ENCODE data around the gene DLGAP4. TPM values are rescaled to one million over a fixed set of nuclear protein-coding genes. Genes with fewer than 3 reads are reported as not detected.

DLGAP4 gene
- total and polyA plus RNA-seq, 2 of the 13 experiments (the other 11 are each of a cell fraction or from before 2014, with no cell fraction given), result 15.2 to 26.7 TPM

DNA sequence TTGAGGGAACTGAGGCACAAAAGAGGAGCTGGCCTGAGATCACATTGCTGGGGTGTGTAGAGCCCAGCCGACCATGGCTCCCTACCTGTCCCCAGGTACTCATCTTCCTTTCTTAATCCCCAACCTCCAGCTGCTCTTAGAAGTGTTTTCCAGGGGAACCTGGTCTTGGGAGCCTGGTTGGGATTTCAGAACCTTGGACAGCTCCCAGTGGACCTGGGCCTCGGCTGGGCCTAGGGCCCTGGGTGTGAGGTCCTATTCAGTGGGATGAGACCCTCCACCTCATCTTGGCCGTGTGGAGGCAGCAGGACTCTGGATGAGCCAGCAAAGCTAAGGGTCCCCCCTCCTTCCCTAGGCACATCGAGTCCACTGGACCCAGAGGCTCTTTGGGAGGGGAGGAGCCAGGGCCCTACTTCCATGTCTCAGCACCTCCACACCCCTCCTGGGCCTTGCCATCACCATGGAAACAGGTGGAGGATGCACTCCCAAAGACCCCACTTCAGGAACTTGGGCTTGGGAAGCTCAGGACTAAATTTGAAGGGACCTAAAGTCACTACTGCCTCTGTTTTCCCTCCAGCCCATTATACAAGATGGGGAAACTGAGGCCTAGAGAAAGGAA lies 38.5 kb downstream of the DLGAP4 start (continued):
- peak; percentile 92; the same call in 1 of the 2 replicates for TF ChIP-seq MEIS2 (CRISPR knock-in tag; IDR thresholded peaks at IDR 0.05)
- TF ChIP-seq SOX13 (IDR thresholded peaks at IDR 0.05), result no peak
- TF ChIP-seq SOX13 (CRISPR knock-in tag; conservative IDR thresholded peaks at IDR 0.05 in 1 of 2, IDR thresholded peaks at IDR 0.05 in 1 of 2), result peak in 1 of 2 experiments; percentile 67; a peak in 2 of 4 replicates
- TF ChIP-seq, protein P1, sequence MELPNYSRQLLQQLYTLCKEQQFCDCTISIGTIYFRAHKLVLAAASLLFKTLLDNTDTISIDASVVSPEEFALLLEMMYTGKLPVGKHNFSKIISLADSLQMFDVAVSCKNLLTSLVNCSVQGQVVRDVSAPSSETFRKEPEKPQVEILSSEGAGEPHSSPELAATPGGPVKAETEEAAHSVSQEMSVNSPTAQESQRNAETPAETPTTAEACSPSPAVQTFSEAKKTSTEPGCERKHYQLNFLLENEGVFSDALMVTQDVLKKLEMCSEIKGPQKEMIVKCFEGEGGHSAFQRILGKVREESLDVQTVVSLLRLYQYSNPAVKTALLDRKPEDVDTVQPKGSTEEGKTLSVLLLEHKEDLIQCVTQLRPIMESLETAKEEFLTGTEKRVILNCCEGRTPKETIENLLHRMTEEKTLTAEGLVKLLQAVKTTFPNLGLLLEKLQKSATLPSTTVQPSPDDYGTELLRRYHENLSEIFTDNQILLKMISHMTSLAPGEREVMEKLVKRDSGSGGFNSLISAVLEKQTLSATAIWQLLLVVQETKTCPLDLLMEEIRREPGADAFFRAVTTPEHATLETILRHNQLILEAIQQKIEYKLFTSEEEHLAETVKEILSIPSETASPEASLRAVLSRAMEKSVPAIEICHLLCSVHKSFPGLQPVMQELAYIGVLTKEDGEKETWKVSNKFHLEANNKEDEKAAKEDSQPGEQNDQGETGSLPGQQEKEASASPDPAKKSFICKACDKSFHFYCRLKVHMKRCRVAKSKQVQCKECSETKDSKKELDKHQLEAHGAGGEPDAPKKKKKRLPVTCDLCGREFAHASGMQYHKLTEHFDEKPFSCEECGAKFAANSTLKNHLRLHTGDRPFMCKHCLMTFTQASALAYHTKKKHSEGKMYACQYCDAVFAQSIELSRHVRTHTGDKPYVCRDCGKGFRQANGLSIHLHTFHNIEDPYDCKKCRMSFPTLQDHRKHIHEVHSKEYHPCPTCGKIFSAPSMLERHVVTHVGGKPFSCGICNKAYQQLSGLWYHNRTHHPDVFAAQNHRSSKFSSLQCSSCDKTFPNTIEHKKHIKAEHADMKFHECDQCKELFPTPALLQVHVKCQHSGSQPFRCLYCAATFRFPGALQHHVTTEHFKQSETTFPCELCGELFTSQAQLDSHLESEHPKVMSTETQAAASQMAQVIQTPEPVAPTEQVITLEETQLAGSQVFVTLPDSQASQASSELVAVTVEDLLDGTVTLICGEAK (IDR thresholded peaks at IDR 0.05), result no peak
- TF ChIP-seq, protein P1 (CRISPR knock-in tag; IDR thresholded peaks at IDR 0.05), result peak; percentile 82; the same call in 1 of the 2 replicates
- TF ChIP-seq MAF1 (CRISPR knock-in tag; IDR thresholded peaks at IDR 0.05; ENCODE audit: borderline replicate concordance), result peak; percentile 59; the same call in 1 of the 2 replicates
- TF ChIP-seq KLF12 (CRISPR knock-in tag; IDR thresholded peaks at IDR 0.05; ENCODE audit: borderline replicate concordance), result 0 out of 2 replicates have a peak, but pooled peaks have one; percentile 53
- TF ChIP-seq, protein P2, sequence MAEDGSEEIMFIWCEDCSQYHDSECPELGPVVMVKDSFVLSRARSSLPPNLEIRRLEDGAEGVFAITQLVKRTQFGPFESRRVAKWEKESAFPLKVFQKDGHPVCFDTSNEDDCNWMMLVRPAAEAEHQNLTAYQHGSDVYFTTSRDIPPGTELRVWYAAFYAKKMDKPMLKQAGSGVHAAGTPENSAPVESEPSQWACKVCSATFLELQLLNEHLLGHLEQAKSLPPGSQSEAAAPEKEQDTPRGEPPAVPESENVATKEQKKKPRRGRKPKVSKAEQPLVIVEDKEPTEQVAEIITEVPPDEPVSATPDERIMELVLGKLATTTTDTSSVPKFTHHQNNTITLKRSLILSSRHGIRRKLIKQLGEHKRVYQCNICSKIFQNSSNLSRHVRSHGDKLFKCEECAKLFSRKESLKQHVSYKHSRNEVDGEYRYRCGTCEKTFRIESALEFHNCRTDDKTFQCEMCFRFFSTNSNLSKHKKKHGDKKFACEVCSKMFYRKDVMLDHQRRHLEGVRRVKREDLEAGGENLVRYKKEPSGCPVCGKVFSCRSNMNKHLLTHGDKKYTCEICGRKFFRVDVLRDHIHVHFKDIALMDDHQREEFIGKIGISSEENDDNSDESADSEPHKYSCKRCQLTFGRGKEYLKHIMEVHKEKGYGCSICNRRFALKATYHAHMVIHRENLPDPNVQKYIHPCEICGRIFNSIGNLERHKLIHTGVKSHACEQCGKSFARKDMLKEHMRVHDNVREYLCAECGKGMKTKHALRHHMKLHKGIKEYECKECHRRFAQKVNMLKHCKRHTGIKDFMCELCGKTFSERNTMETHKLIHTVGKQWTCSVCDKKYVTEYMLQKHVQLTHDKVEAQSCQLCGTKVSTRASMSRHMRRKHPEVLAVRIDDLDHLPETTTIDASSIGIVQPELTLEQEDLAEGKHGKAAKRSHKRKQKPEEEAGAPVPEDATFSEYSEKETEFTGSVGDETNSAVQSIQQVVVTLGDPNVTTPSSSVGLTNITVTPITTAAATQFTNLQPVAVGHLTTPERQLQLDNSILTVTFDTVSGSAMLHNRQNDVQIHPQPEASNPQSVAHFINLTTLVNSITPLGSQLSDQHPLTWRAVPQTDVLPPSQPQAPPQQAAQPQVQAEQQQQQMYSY (CRISPR knock-in tag; IDR thresholded peaks at IDR 0.05), result peak; percentile 66; the same call in 1 of the 2 replicates
- TF ChIP-seq, protein P3, sequence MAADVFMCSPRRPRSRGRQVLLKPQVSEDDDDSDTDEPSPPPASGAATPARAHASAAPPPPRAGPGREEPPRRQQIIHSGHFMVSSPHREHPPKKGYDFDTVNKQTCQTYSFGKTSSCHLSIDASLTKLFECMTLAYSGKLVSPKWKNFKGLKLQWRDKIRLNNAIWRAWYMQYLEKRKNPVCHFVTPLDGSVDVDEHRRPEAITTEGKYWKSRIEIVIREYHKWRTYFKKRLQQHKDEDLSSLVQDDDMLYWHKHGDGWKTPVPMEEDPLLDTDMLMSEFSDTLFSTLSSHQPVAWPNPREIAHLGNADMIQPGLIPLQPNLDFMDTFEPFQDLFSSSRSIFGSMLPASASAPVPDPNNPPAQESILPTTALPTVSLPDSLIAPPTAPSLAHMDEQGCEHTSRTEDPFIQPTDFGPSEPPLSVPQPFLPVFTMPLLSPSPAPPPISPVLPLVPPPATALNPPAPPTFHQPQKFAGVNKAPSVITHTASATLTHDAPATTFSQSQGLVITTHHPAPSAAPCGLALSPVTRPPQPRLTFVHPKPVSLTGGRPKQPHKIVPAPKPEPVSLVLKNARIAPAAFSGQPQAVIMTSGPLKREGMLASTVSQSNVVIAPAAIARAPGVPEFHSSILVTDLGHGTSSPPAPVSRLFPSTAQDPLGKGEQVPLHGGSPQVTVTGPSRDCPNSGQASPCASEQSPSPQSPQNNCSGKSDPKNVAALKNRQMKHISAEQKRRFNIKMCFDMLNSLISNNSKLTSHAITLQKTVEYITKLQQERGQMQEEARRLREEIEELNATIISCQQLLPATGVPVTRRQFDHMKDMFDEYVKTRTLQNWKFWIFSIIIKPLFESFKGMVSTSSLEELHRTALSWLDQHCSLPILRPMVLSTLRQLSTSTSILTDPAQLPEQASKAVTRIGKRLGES (CRISPR knock-in tag; IDR thresholded peaks at IDR 0.05; ENCODE audit: borderline replicate concordance), result peak; percentile 89; the same call in 1 of the 2 replicates
- no peak for TF ChIP-seq ZFAT (CRISPR knock-in tag; conservative IDR thresholded peaks at IDR 0.05)
- no peak for TF ChIP-seq EP300 (IDR thresholded peaks at IDR 0.05; ENCODE audit: low read depth in 2 of 2, low read length in 2 of 2)
- TF ChIP-seq EP300 (CRISPR knock-in tag; IDR thresholded peaks at IDR 0.05; ENCODE audit: borderline replicate concordance), result no peak; the same call in 1 of the 2 replicates
- TF ChIP-seq GATA4 (IDR thresholded peaks at IDR 0.05; ENCODE audit: borderline replicate concordance, low read depth), result no peak

Data from HepG2 (cell line).